Common myeloid progenitor, CD34-positive (primary cell): Measurements from ENCODE around the gene SLC5A4.

Source experiments
- CTCF ChIA-PET: fragments of 350-600 bp; sonication (Branson Sonifier 250); formaldehyde crosslinking; loops from one replicate; lab custom pipeline; 2021; ENCODE audit warnings: antibody characterized with exemption; lab: Charles Lee
- POLR2A ChIA-PET: fragments of 350-600 bp; sonication (Branson Sonifier 250); formaldehyde crosslinking; loops from one replicate; lab custom pipeline; 2021; ENCODE audit warnings: antibody characterized with exemption; lab: Charles Lee
- DNase-seq, 3 donors: peaks; one replicate each; pipeline versions ENCODE4 v3.0.0 to v3.0.0-alpha.2; 2013
- H3K27ac ChIP-seq, 2 experiments: 1 replicate in 1 of 2; 2 replicates in 1 of 2; pipeline ENCODE4 v1.7.0; 2013; ENCODE audit warnings: inconsistent platforms in 2 of 2, low read length in 2 of 2, mild to moderate bottlenecking in 2 of 2, low read depth in 1 of 2, moderate library complexity in 1 of 2; ENCODE audit not compliant: severe bottlenecking in 2 of 2, insufficient read depth in 1 of 2, poor library complexity in 1 of 2
- H3K27me3 ChIP-seq, 5 experiments: replicated peaks in 2 of 5; 1 replicate in 3 of 5; 2 replicates in 2 of 5; pipeline versions ENCODE4 v1.6.1 to v1.7.0; 2013; ENCODE audit warnings: low read length in 4 of 5, mild to moderate bottlenecking in 2 of 5, moderate library complexity in 2 of 5, inconsistent platforms in 1 of 5; ENCODE audit not compliant: insufficient read depth in 5 of 5, control insufficient read depth in 4 of 5
- H3K36me3 ChIP-seq, 4 experiments: 1 replicate in 2 of 4; 2 replicates in 2 of 4; pipeline versions ENCODE4 v1.6.1 to v1.7.0; 2013; ENCODE audit warnings: low read length in 3 of 4, control low read depth in 1 of 4, mild to moderate bottlenecking in 1 of 4; ENCODE audit not compliant: control insufficient read depth in 4 of 4, insufficient read depth in 4 of 4
- H3K4me1 ChIP-seq, 4 experiments: 1 replicate in 3 of 4; 2 replicates in 1 of 4; pipeline versions ENCODE4 v1.6.1 to v1.7.1; 2013; ENCODE audit warnings: low read length in 3 of 4, mild to moderate bottlenecking in 3 of 4, control low read depth in 1 of 4, inconsistent platforms in 1 of 4, moderate library complexity in 1 of 4; ENCODE audit not compliant: control insufficient read depth in 4 of 4, insufficient read depth in 4 of 4; ENCODE audit errors: control extremely low read depth in 1 of 4
- H3K4me3 ChIP-seq, 7 experiments: 1 replicate in 4 of 7; 2 replicates in 3 of 7; pipeline versions ENCODE4 v1.5.1 to v1.7.0; 2013; ENCODE audit warnings: mild to moderate bottlenecking in 7 of 7, low read length in 6 of 7, moderate library complexity in 6 of 7, inconsistent platforms in 2 of 7, low read depth in 2 of 7, control low read depth in 1 of 7; ENCODE audit not compliant: insufficient read depth in 4 of 7, control insufficient read depth in 1 of 7; ENCODE audit errors: extremely low read depth in 1 of 7
- H3K9me3 ChIP-seq, 5 experiments: 1 replicate in 4 of 5; 2 replicates in 1 of 5; pipeline versions ENCODE4 v1.6.1 to v1.7.1; 2013; ENCODE audit warnings: low read length in 4 of 5, mild to moderate bottlenecking in 2 of 5, inconsistent platforms in 1 of 5, low read depth in 1 of 5, moderate library complexity in 1 of 5; ENCODE audit not compliant: control insufficient read depth in 4 of 5, insufficient read depth in 2 of 5; ENCODE audit errors: control extremely low read depth in 1 of 5
- WGBS: methylation state at CpG from one replicate; pipeline ENCODE4 v1.1.5; 2013; ENCODE audit not compliant: insufficient coverage; 5-methylcytosine and 5-hydroxymethylcytosine counted together

The SLC5A4 gene

DNA sequence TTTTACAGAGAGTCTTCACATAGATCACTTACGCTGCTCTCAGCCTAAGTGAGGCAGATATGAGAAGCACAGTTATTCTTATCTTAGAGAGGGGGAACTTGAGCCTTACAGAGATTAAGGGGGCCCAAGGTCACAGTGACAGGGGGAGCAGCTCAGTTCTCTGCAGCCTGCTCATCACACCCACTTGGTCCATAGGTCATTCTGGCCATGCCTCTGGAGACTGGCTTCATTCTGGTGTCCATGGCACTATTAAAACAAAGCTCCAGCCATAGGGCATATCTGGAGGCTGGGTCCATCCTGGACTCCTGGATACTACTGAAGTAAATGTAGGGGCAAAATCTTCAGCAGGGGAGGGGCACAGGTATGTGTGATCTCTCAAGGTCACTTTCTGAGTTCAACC lies 5.9 kb downstream of the SLC5A4 start:
- Histone ChIP-seq H3K36me3 (no peaks in the 10 kb centered on the region), H3K27ac (no peak overlapping the region), H3K27me3 (peaks cover 0 to 4% (median 0%) of the 10 kb centered on the region in 5 experiments), H3K4me3 (no peak overlapping the region), H3K4me1 (no peaks in the 10 kb centered on the region), H3K9me3 (peaks cover 0 to 1% (median 0%) of the 10 kb centered on the region in 5 experiments)
- ChIA-PET POLR2A (no interaction called here), CTCF (no interaction called here)
- DNase-seq = no peak
- WGBS = no CpG with 5 or more reads among the region's 1 CpG

DNA sequence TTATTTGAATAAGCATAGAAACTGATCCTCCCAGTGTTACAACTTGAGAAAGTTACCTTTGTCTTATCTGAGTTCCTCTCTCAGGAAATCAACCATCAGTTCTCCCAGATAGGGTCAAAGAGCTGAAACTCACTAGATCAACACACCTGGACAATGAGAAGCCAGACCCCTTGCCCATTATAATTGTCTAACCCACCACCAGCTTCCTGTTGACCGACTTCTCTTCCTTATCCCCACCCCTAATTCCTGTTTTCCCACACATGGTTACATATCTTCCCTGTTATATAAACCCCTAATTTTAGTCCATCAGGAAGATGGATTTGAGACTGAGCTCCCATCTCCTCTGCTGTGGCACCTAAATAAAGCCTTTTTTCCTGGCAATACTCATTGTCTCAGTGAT lies 6.9 kb downstream of the SLC5A4 start:
- H3K27ac ChIP-seq = no peak overlapping the region
- POLR2A ChIA-PET = no interaction called here
- CTCF ChIA-PET = no interaction called here
- H3K4me1 ChIP-seq = no peaks in the 10 kb centered on the region
- DNase-seq = no peak
- H3K9me3 ChIP-seq = peaks cover 0 to 1% (median 0%) of the 10 kb centered on the region in 5 experiments
- WGBS = 0% methylated on average over 1 of the region's 1 CpG
- H3K4me3 ChIP-seq = no peak overlapping the region
- H3K36me3 ChIP-seq = no peaks in the 10 kb centered on the region
- peaks cover 0 to 4% (median 0%) of the 10 kb centered on the region in 5 experiments for H3K27me3 ChIP-seq

DNA sequence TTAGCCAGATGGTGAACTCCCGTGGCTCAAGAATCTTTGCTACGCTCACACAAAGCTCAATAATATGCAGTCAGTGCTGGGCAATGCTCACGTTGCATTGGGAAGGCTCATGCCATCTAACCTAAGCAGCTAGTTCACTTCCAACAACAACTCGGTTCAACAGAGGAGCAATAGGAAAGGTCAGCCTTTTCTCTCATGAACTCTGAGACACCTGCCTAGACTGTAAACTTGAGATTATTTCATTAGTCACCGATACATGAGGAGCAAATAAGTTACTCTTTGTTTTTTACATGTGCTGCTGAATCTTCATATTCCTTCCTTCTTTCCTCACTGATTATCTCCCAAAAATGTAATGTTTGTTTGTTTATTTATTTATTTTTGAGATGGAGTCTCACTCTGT lies 9.0 kb downstream of the SLC5A4 start:
- no peaks in the 10 kb centered on the region for H3K36me3 ChIP-seq
- no peaks in the 10 kb centered on the region for H3K4me1 ChIP-seq
- ChIA-PET POLR2A (no interaction called here), CTCF (no interaction called here)
- no peak for DNase-seq
- H3K27me3 ChIP-seq = peaks cover 0 to 2% (median 0%) of the 10 kb centered on the region in 5 experiments
- no peak overlapping the region for H3K4me3 ChIP-seq
- WGBS = 98% methylated on average over 4 of the region's 5 CpGs
- H3K27ac ChIP-seq = no peak overlapping the region
- peaks cover 0 to 1% (median 0%) of the 10 kb centered on the region in 5 experiments for H3K9me3 ChIP-seq

DNA sequence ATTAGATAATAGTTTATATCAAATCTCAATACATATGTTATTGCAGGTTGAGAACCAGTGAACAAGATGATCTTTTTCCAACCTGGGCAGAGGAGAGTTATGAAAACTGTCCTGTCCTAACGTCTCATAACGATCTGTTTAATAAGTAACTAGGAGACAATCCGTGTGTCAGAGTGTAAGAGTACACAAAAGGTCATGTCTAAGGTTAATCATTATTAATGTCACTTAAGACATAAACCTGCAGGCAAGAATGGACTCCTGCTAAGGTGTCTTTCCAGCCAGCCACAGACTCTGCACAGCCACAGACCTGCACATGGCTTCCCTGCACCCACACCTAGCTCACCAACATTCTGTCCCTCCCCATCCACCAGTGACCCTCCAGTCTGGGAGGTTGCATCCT lies 10.1 kb downstream of the SLC5A4 start:
- DNase-seq = no peak
- H3K4me1 ChIP-seq = no peaks in the 10 kb centered on the region
- H3K27me3 ChIP-seq = no peaks in the 10 kb centered on the region
- H3K4me3 ChIP-seq = no peak overlapping the region
- ChIA-PET CTCF (no interaction called here), POLR2A (no interaction called here)
- peaks cover 0 to 1% (median 0%) of the 10 kb centered on the region in 5 experiments for H3K9me3 ChIP-seq
- H3K27ac ChIP-seq = no peak overlapping the region
- 94% methylated on average over 3 of the region's 3 CpGs for WGBS
- no peaks in the 10 kb centered on the region for H3K36me3 ChIP-seq

DNA sequence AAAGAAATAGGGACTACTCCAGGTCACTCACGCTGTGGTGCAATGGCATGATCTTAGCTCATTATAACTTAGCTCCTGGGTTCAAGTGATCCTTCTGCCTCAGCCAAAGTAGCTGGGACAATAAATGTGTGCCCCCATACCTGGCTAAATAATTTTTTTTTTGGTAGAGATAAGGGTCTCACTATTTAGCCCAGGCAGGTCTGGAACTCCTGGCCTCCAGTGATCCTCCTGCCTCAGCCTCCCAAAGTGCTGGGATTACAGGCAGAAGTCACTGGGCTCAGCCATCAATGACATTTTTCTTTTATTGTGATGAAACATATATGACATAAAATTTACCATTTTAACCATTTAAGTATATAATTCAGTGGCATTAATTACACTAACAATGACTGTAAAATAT lies 10.6 kb downstream of the SLC5A4 start:
- Histone ChIP-seq H3K9me3 (peaks cover 0 to 1% (median 0%) of the 10 kb centered on the region in 5 experiments), H3K27ac (no peak overlapping the region), H3K27me3 (no peaks in the 10 kb centered on the region), H3K4me1 (no peaks in the 10 kb centered on the region), H3K4me3 (no peak overlapping the region), H3K36me3 (no peaks in the 10 kb centered on the region)
- ChIA-PET POLR2A (no interaction called here), CTCF (no interaction called here)
- DNase-seq = no peak
- WGBS = no CpG with 5 or more reads among the region's 1 CpG

DNA sequence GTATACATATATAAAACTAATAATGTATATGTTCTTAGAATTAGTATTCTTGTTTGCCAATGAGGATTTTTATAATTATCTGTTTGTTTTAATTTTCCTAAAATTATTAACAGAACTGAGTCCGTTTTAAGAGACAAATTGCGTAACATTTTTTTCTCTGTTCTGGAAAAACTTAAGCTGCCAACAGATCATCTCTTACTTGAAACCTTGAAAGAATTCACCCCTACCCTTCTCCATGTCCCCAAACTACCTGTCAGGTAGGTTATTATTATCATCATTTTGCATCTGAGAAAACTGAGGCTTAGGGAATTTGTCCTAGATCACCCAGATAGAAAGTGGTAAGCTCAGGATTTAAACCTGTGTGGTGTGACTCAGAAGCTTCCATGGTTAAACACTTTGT lies 14.7 kb downstream of the SLC5A4 start:
- H3K36me3 ChIP-seq = no peaks in the 10 kb centered on the region

DNA sequence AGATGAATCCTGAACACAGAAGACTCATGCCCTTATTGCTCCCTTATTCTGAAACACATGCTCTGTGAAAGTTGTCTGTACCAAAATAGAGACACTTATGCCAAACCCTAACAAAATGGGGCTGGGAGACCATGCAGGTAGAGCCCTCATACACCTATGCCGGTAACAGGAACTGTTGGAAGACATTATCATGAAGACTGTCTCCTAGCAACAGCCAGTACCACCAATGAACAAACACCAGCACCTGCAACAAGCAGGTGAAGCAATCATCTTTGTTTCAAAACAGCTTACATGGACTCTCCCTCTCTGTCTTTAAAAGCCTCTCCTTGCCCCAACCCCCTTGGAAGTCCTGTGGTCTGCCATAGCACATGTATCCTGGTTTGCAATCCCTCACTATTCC lies 17.2 kb downstream of the SLC5A4 start:
- Histone ChIP-seq H3K27me3 (peaks cover 0 to 4% (median 2%) of the 10 kb centered on the region in 5 experiments), H3K4me1 (no peaks in the 10 kb centered on the region), H3K27ac (no peak overlapping the region), H3K9me3 (no peaks in the 10 kb centered on the region), H3K36me3 (no peaks in the 10 kb centered on the region), H3K4me3 (no peak overlapping the region)
- ChIA-PET POLR2A (no interaction called here), CTCF (no interaction called here)
- 80% methylated on average over 1 of the region's 1 CpG for WGBS
- DNase-seq = no peak

More for the DNA sequence above, 14.7 kb downstream of the SLC5A4 start:
- H3K4me1 ChIP-seq = no peaks in the 10 kb centered on the region
- DNase-seq = no peak
- no CpG with 5 or more reads among the region's 2 CpGs for whole genome bisulfite sequencing
- CTCF ChIA-PET = no interaction called here
- H3K27me3 ChIP-seq = peaks cover 0 to 4% (median 0%) of the 10 kb centered on the region in 5 experiments
- H3K4me3 ChIP-seq = no peak overlapping the region
- no peaks in the 10 kb centered on the region for H3K9me3 ChIP-seq
- no peak overlapping the region for H3K27ac ChIP-seq
- POLR2A ChIA-PET = no interaction called here
